ENCODE measurements around the gene AHSA1.

GRCh38 chr14:77498120-77498979, 40.5 kb downstream of the AHSA1 start, which contains the start of gene ISM2:
- TF ChIP-seq TAF1 (IDR thresholded peaks at IDR 0.05; ENCODE audit: low read depth, low read length): no peak
- no peak for TF ChIP-seq POLR2A (IDR thresholded peaks at IDR 0.05; ENCODE audit: low read depth, low read length)
- TF ChIP-seq POLR2AphosphoS5 (IDR thresholded peaks at IDR 0.05; ENCODE audit: low read depth, low read length): no peak
- TF ChIP-seq POU2F2 (IDR thresholded peaks at IDR 0.05; ENCODE audit: low read depth, low read length): no peak
- TF ChIP-seq PAX5 (IDR thresholded peaks at IDR 0.05; ENCODE audit: insufficient read depth, low read length, severe bottlenecking): no peak
- TF ChIP-seq SPI1 (IDR thresholded peaks at IDR 0.05; ENCODE audit: low read depth, low read length): no peak

All from GM12891 (cell line).